SH-SY5Y (cell line): Measurements from ENCODE around the gene WFDC1.

Experiments
- GATA2 ChIP-seq: IDR thresholded peaks from 2 replicates; pipeline ENCODE4 v1.6.1; 2011; ENCODE audit warnings: mild to moderate bottlenecking, low read depth, low read length
- GATA3 ChIP-seq: IDR thresholded peaks from 2 replicates; pipeline ENCODE4 v1.6.1; 2011; ENCODE audit warnings: low read depth, mild to moderate bottlenecking, low read length, moderate library complexity

- TF ChIP-seq GATA2 (no peak), GATA3 (no peak)
Measured at GRCh38 chr16:84310642-84311041, 16.0 kb downstream of the WFDC1 start.
